Hepatic stellate cell (primary cell): ENCODE results near the gene HIVEP3.
A peak's percentile ranks its signal among the peaks of the same experiment; 100 is the strongest.

ENCODE experiments used
- DNase-seq: peaks from one replicate; pipeline ENCODE4 v3.0.0; 2011; ENCODE audit warnings: low spot score

The HIVEP3 gene

GRCh38 chr1:41872074-41872473, 46.6 kb downstream of the HIVEP3 start:
- DNase-seq = no peak

DNA sequence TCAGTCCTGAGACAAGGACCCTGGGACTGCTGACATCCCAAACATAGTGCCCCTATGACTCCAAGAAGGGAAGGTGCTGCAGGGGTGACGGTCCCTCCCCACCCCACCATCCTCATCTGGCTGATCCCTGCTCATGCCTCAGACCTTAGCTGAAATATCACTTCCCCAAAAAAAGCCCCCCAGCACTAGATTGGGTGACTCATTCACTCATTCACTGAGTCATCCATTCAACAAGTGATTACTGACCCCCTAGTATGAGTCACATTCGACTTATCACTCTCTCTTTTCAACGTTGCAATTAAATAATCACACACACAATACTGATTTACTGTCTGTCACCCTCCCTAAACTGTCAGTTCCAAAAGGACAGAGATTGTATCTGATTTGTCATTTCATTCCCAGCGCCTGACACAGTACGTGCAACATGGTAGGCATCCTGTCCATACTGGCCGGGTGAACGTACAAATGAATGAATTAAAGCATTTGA, 48.6 kb downstream of the HIVEP3 start:
- DNase-seq = no peak

- no peak for DNase-seq
Measured at GRCh38 chr1:41868241-41868998, 50.3 kb downstream of the HIVEP3 start.

GRCh38 chr1:41866285-41866684, 52.4 kb downstream of the HIVEP3 start:
- no peak for DNase-seq

DNA sequence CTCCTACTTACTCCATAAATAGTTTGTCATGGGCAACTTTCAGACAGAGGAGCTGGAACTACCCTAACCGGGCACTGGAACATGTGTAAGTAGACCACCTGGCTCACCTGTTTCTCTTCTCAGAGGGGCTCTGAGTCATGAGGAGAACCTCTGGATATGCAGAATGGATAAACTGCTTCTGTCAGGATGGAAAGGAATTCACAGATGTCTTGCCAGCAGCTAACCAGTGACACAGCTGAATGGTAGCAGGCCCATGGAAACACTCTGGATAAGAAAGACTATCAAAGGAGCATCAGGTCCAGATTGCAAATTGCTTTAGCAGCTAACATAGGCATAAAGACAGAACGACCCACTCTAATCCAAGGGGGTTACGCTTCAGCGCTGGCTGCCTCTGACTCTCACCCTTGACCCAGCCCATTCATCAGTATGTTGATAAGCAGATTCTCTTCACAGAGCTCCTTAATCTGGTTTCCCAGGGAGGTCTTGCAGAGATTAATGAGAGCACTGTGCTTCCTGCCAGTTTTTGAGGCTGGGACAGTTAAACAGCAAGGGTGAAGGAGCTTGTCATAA, 54.2 kb downstream of the HIVEP3 start:
- no peak for DNase-seq

DNA sequence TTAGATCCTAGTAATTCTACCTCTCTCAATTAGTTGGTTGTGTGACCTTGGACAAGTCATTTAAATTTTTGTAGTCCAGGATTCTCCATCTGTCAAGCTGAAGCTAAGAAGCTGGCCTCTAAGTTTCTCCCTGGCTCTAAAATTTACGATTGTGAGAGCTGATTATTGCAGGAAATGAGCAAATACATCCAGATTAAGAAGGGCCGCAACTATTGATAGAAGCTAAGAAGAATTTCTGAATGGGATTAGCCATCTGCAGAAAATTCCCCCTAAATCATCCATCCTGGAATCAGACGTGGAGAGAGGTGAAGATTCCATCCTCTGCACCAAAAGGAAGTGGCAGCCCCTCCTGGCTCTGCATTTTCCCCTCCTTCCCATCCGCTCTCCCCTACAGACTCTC, 55.0 kb downstream of the HIVEP3 start:
- DNase-seq = no peak

- DNase-seq = peak; percentile 73
Measured at GRCh38 chr1:41862384-41863221, 56.1 kb downstream of the HIVEP3 start.

DNA sequence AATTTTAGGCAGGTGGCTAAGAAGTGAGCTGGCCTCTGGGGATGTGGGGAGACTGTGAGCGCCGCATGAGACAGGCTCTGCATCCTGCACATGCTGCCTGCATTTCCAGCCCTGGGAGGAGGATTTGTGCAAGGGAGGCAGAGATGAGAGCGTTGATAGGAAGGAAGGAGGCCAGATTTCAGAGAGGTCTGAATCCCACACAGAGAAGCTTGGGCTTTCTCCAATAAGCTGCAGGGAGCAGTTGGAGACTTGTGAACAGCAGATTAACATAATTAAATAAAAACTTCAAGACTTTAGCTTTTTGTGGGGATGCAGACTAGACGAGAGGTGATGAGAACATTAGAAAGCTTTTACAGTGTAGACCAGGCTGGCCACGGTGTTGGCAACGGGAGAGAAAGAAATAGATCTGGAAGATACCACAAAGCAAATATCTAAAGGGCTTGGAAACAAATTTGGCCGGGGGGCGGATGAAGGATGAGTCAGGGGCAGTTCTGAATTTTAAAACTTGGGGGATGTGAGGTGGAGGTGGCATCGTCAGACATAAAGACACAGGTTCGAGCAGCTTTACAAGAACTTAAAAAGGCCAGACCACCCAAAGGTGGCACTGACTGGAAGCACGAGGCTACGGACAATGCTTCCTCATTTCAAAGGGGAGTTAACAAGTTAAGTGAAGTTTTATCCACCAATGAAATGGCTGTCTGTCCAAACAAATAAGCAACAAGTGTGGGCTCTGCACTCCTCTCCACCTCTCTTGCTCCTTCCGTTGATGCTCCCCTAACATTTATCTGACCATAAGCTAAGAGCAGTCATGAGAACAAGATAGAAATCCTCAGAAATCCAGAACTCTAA, 57.0 kb downstream of the HIVEP3 start:
- DNase-seq = no peak

- DNase-seq = no peak
Measured at GRCh38 chr1:41860771-41861170, 58.0 kb downstream of the HIVEP3 start.

DNA sequence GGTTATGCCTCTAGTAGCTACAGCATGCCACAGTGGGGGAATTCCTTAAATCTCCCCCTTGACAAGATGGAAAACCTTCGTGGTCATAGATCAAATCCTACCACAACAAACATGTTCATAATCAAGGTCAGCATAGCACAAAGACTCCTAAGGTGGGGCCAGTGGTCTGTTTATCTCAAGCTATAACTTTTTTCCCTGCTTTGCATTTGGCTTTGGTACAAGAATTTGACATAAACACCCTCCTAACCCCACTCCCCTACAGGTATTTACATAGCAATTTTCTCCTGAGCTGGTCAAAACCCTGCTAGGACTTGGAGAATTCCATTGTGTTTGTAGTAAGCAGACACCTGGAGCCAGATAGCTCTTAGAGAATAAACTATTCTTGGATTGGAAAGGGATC, 58.5 kb downstream of the HIVEP3 start:
- no peak for DNase-seq

DNA sequence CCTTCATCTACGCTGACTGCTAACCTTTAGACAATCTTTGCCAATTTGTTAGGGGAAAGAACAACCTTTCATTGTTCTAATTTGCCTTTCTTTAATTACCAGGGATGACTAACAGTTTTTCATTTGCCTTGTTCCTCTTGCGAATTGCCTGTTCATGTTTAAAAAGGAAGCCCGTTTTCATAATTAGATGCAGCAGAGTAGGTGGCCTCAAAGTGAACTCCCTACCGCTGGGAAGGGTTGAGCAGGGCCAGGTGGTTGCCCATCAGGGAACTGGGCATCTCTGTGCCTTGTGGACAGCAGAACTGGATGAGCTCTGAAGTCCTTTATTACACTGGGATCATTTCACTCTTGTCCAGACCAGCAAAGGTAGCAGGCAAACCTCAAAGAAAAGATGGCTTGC, 59.0 kb downstream of the HIVEP3 start:
- DNase-seq = no peak

DNA sequence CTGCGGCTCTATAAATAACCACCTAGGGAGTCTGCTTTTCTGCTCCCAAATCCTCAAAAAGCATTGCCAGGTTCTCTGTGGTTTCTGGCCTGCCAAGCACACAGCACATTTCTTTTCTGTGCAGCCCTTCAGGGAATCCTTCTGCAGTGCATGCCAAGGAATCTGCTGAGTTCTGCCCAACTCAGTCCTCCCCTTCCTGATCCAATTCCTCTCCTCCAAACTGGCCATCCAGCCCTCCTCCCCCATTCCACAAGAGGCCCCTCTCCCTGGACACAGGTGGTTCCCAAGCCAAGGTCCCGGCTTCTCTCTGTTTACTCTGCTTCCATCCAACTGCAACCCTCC, 61.8 kb downstream of the HIVEP3 start:
- no peak for DNase-seq

- DNase-seq = no peak
Measured at GRCh38 chr1:41856151-41856943, 62.4 kb downstream of the HIVEP3 start.

- no peak for DNase-seq
Measured at GRCh38 chr1:41855713-41856112, 63.0 kb downstream of the HIVEP3 start.

- DNase-seq = no peak
Measured at GRCh38 chr1:41853907-41854306, 64.8 kb downstream of the HIVEP3 start.

DNA sequence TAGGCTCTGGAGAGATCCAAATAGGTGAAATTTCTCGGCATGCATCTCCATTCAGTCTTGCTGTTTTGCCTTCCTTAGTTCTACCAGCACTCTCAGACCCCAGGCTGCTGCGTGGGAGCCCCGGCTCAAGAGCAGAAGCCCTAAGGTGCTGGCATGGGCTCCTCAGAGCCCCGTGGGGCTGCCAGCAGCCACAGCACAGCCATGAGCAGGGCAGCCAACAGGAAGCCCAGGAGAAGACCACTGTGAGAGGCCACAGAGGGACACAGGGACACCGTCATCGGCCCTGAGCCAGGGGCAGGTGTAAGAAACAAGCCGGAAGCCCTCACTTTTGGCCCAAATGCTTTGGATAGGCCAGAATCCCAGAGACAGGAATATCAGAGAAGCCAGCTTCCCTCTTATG, 66.6 kb downstream of the HIVEP3 start:
- DNase-seq = no peak

DNA sequence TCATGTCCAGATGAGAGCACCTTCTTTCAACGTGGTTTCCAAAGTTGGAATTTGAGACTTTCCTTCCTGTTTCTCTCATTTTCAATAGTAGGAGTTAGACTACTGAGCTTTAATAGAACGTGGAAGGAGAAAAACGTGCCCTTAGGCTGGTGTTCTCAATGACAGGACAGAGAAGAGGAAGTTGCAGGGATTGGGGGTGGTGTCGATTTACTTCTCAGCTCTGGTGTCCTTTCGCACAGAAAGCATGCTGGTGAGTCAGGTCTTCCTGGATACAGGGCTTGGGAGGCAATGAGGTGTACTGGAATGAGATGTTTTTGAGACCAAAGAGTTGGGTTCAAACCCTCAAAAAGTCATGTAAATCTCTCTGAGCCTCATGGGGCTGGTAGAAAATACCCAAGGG, 67.1 kb downstream of the HIVEP3 start:
- no peak for DNase-seq

DNA sequence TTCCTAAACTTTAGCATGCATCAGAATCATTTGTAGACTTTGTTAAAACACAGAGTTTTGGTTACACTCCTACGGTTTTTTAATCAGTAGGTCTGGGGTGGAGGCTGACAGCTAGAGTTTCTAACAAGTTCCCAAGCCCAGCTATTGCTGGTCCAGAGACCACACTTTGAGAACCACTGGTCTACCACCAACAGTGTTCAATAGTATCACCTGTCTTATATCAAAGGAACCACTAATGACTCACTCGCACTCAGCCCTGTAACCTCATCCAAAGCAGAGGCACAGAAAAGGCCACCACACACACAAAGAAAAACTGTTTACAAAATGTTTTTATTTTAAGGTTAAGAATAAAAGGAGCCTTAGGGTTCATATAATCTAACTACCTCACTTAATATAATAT, 68.7 kb downstream of the HIVEP3 start:
- no peak for DNase-seq

GRCh38 chr1:41849211-41849759, 69.4 kb downstream of the HIVEP3 start:
- no peak for DNase-seq

- DNase-seq = no peak
Measured at GRCh38 chr1:41848216-41848952, 70.3 kb downstream of the HIVEP3 start.
